HG02623 (cell line): ENCODE results near the gene ABCB8.

Experiments
- ATAC-seq: cut with Tn5 transposase; IDR thresholded peaks from one replicate; pipeline ENCODE4 v1.9.1; 2021; ENCODE audit warnings: moderate library complexity; ENCODE audit not compliant: unreplicated experiment

ABCB8 gene

GRCh38 chr7:151085329-151085690, 57.1 kb downstream of the ABCB8 start:
- no peak for ATAC-seq

DNA sequence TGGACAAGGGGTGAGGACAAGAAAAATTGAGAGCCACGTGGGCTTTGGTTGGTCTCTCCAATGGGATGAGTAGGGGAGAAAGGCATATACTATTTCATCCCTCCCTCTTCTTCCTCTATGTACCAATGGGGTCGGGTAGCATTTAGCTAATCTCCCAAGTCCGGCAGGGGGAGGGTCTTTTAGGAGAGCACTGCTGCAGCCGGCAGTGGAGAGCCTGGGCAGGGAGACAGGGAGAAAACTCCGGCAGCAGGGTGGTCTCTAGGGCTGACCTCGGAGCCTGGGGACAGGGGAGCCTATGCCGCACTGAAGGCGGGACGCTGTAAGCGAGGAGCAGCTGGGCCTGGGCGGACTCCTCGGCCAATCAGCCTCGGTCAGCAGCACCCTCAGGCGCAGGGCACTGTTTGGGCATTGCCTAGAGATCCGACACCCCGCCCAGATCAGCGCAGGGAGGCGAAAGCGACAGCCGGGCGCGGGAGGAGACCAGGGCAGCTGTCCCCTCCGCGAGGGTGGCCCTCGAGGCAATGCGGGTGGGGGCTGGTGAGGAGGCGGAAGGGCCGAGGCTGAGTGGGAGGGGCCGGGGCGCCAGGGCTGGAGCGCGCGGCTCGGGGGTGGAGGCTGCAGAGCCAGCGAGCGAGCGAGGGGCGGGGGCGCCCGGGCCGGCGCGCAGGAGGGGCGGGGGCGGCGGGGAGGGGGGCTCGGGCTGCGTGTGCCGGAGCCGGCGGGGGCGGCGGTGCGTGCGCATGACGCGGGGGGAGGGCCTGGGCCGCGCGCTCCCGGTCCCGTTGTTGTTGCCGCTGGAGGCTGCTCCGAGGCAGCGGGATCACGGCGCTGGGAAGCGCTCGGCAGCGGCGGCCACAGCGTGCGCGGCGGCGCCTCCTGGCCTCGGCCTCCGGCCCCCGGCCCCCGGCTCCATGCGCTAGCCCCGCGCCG, 57.7 kb downstream of the ABCB8 start, which contains the start of gene AGAP3:
Gene AGAP3, plus strand, starts transcription at position 785 of the 930 bp plus-strand sequence. CDS start 267 bp downstream, outside the sequence.
- peak; percentile 39 for ATAC-seq

DNA sequence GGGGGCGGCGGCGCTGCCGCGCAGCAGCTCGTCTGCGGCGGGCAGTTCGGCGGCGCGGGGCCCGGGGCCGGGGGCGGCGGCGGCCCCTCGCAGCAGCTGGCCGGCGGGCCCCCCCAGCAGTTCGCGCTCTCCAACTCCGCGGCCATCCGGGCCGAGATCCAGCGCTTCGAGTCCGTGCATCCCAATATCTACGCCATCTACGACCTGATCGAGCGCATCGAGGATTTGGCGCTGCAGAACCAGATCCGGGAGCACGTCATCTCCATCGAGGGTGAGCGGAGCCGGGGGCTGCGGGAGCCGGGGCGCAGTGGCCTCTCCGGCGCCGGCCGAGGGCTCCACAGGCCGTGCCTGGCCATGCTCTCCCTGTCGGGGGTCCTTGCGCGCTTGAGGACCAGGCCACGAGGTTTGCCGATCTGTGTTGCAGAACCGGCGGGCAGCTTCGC, 58.6 kb downstream of the ABCB8 start:
- no peak for ATAC-seq

DNA sequence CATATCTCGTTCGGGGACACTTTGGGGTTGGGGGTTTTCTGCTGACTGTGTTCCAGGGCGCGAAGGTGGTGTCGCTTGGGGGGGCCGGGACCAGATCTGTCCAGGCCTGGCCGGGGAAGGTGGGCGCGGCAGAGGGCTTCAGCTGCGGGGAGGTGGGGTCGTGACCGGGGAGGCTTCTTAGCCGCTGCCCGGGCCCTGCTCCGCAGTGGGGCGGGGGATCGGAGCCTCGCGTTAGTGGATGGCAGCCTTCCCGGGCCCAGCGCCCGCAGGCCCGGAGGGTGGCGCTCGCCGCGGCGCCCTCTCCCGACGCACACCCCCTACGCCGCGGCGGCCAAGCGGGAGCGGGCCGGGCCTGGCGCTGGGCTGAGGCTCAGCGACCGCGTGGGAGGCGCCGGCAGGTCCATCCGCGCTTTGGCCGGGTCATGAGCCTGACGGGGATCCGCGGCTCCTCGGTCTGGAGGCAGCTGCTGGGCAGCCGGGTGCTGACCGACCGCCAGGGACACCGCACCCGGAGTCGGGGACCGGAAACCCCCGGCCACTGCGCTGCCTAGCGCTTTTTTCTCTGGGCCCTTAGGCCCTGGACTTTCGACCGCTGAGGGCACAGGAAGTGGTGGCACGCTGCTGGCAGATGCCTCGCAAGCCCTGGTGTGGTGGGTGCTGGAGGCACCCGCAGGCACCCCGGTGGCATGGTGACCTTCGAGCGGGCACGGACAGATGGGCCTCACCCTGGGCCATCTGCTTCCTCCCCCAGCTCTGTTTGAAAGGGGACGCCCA, 59.2 kb downstream of the ABCB8 start:
- ATAC-seq, result peak; percentile 20

- no peak for ATAC-seq
Observed at GRCh38 chr7:151088019-151088855, 60.0 kb downstream of the ABCB8 start.

DNA sequence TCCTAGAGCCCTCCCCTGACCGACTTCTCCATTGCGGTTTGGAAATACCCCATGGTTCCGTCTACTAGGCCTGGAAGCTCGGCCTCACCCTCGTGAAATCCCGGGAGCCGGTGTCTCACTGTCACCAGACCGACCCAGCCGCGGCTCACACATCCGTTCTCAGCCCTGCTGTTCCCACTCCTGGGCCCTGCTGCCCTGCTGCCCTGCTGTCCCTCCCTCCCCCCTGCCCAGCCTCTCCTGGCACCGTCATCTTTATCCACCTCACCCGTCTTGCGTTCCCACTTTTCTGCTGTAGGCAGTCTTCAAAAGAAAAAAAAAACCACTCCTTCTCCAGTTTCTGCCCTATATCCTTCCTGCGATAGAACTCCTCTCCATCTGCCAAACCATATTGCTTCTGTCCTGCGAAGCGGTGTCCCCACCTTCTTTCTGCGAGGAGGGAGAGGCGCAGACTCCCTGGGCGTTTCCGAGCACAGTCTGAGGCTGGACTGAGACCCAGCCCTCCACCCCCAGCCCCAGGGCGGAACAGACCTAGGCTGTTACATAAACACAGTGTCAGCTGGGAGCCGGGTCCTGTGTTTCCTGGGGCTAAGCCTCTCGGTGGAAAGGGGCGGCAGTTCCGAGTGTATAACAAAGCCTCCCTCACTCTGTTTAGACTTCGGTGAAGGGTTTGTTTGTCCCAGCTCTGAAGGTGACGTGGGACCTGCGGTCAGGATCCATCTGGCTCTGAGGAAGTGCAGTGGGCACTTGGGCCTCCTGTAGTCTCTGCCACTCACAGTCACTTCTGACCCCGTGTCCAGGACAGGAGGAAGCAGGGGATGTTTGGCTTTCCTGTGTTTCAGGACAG, 60.8 kb downstream of the ABCB8 start:
- no peak for ATAC-seq

DNA sequence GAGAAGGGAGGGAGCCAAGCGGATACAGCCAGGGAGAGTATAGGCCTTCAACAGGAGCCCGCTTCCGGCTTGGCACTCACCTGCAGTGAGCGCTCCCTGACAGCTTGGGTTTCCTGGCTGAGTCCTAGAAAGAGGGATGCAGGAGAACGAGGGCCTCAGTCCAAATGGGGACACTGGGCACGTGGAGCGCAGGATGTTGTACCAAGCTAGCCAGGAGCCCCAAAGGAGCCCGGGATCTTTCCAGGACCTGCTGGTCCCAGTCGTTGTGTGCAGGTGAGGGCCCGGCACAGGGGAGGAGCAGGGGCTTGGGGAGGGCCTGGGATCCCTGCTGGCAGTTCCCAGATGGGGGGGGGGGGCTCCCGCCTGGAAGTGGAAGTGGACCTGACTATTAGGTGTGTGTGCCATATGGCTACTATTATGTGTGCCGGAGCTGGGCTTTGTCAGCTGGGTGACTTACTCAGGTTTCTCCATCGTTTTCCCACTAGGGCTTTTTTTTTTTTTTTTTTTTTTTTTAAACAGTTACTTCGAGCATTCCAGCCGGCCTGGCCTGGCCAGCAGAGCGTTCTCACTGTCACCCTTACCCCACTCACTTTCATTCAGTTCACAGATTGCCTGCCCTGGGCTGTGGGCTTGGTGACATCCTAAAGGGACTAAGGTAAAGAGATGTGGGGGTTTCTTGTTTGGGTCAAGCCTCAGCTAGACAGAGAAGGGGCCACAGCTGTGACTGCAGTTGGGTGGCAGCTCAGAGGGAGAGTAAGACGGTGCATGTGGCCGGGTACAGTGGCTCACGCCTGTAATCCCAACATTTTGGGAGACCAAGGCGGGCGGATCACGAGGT, 61.9 kb downstream of the ABCB8 start:
- no peak for ATAC-seq

DNA sequence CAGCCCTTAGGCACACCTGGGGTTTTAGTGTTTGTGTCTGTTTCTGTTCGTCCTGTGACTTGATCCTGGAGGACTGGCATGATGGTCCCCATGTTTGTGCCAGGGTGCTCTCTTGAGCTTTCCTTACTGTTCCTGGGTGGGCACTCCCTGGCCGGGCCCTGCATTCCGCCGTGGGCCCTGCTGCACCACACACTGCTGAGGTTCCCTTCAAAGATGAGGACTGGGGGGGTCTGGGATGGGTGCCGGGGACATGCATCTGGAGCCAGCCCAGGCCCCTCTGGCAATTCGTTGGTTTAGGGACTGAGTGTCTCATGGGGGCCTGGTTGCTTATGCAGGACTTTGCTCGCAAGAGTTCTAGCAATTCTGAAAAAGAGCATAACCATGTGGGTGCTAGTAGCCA, 62.8 kb downstream of the ABCB8 start:
- no peak for ATAC-seq

DNA sequence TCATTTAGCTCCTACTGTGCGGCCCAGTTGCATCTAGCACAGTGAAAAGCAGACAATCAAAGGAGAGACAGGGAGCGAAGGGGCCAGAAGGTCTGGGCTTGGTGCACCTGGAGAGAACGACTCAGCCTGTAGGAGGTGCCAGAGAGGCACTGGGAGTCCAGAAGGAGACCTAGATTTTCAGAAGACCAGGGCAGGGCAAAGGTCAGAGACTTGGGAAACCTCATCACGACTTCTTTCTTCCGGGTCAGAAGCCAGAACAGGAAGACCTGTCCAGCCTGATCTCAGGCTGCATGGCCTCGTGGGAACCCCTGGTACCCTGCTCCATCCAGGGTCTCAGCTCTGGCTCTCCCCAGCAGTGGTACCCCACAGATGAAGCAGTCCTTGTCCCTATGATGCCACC, 63.2 kb downstream of the ABCB8 start:
- no peak for ATAC-seq

GRCh38 chr7:151091988-151092387, 63.7 kb downstream of the ABCB8 start:
- no peak for ATAC-seq

GRCh38 chr7:151093748-151094147, 65.5 kb downstream of the ABCB8 start:
- no peak for ATAC-seq

- no peak for ATAC-seq
Observed at GRCh38 chr7:151094675-151095074, 66.4 kb downstream of the ABCB8 start.

DNA sequence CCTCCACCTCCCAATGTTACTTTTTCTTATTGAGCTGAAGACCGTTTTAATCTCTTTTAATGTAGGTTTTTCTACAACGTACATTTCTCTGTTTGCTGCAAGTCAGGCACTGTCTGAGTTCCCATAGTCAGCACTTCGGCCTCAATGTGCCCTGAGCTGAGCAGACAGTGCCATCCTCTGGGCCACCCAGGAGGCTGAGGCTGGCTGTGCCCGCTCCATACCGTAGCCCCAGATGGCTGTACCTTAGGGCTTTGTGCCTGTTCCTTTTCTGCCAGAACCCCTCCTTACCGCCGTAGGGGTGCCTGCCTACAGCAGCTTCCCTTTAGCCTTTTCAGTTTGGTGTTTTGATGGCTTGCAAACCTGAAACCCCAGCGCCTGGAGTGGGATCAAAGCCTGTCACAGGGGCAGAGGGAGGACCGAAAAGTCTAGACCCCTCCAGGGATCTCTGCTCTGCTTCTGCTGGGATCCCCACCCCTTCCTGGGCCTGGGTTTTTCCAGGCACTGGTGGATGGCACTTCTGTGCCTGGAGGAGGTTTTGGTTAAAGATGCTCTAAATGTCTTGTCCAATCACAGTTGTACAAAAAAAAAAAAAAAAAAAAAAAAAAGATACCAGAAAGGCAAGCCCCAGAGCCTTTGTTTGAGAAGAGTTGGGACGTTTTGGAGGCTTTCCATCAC, 67.0 kb downstream of the ABCB8 start:
- no peak for ATAC-seq

GRCh38 chr7:151095828-151096475, 67.7 kb downstream of the ABCB8 start:
- ATAC-seq, result no peak
